H1 (cell line): Measurements from ENCODE around the gene MEIOB. TPM values are rescaled to one million over a fixed set of nuclear protein-coding genes. Genes with fewer than 3 reads are reported as not detected.

Experiments used
- CTCF ChIA-PET: fragments of 300-600 bp; sonication (Branson Sonifier 250); formaldehyde crosslinking; loops from one replicate; lab custom pipeline; 2021; ENCODE audit not compliant: partially characterized antibody; lab: Charles Lee
- POLR2A ChIA-PET: fragments of 300-600 bp; sonication (Branson Sonifier 250); formaldehyde crosslinking; loops from one replicate; lab custom pipeline; 2021; ENCODE audit warnings: inconsistent platforms; ENCODE audit not compliant: partially characterized antibody; lab: Charles Lee
- DNase-seq, 2 experiments: peaks; one replicate each; pipeline versions ENCODE4 v3.0.0 to v3.0.0-alpha.2; 2010 to 2022; ENCODE audit warnings: low spot score in 2 of 2, low read depth in 1 of 2, mixed read lengths in 1 of 2
- FAIRE-seq: peaks from 2 replicates; lab custom pipeline; 2011; peaks lifted over from hg19 to GRCh38; lab: Jason Lieb, UNC
- H2AFZ ChIP-seq: 2 replicates; pipeline ENCODE4 v1.8.1; 2012; ENCODE audit warnings: low read length, inconsistent platforms
- H2AK5ac ChIP-seq: 2 replicates; pipeline ENCODE4 v1.6.1; 2013; ENCODE audit warnings: low read depth, low read length
- H2BK120ac ChIP-seq: replicated peaks from 2 replicates; pipeline ENCODE3; 2013; ENCODE audit warnings: low read depth, low read length, inconsistent platforms
- H2BK12ac ChIP-seq: 2 replicates; pipeline ENCODE4 v1.6.1; 2013; ENCODE audit warnings: low read depth, low read length
- H2BK15ac ChIP-seq: 2 replicates; pipeline ENCODE4 v1.6.1; 2013; ENCODE audit warnings: low read length
- H2BK20ac ChIP-seq: 2 replicates; pipeline ENCODE4 v1.6.1; 2013; ENCODE audit warnings: low read length
- H2BK5ac ChIP-seq: 2 replicates; pipeline ENCODE4 v1.6.1; 2013; ENCODE audit warnings: low read depth, low read length
- H3K14ac ChIP-seq: 2 replicates; pipeline ENCODE4 v1.6.1; 2013; ENCODE audit warnings: inconsistent platforms; ENCODE audit not compliant: insufficient read length
- H3K18ac ChIP-seq: 2 replicates; pipeline ENCODE4 v1.6.1; 2013; ENCODE audit warnings: low read length; ENCODE audit errors: extremely low read depth
- H3K23ac ChIP-seq: 2 replicates; pipeline ENCODE4 v1.6.1; 2013; ENCODE audit warnings: inconsistent platforms; ENCODE audit not compliant: insufficient read length
- H3K23me2 ChIP-seq: 2 replicates; pipeline ENCODE4 v1.6.1; 2013; ENCODE audit warnings: low read depth, low read length
- H3K27ac ChIP-seq: 2 replicates; pipeline ENCODE4 v1.6.1; 2011; ENCODE audit warnings: low read depth, low read length, inconsistent platforms
- H3K27me3 ChIP-seq, 4 experiments: replicated peaks in 1 of 4; 1 replicate in 1 of 4; 2 replicates in 3 of 4; pipeline versions ENCODE4 v1.6.1 to v1.8.1; 2011 to 2013; ENCODE audit warnings: low read length in 3 of 4, mild to moderate bottlenecking in 3 of 4, inconsistent platforms in 2 of 4, mixed read lengths in 2 of 4, moderate library complexity in 1 of 4; ENCODE audit not compliant: control insufficient read depth in 3 of 4, insufficient read depth in 3 of 4; ENCODE audit errors: extremely low read depth in 1 of 4
- H3K36me3 ChIP-seq, 4 experiments: 2 replicates each; pipeline versions ENCODE4 v1.6.1 to v1.8.1; 2011 to 2013; ENCODE audit warnings: mild to moderate bottlenecking in 4 of 4, low read length in 3 of 4, moderate library complexity in 2 of 4, control low read depth in 1 of 4, inconsistent platforms in 1 of 4; ENCODE audit not compliant: insufficient read depth in 4 of 4, control insufficient read depth in 2 of 4
- H3K4ac ChIP-seq: replicated peaks from 2 replicates; pipeline ENCODE3; 2013; ENCODE audit warnings: low read length, low read depth, mixed read lengths, inconsistent platforms; ENCODE audit not compliant: insufficient read length
- H3K4me1 ChIP-seq, 4 experiments: replicated peaks in 1 of 4; 1 replicate in 1 of 4; 2 replicates in 3 of 4; pipeline versions ENCODE4 v1.6.1 to v1.8.1; 2011 to 2013; ENCODE audit warnings: low read length in 3 of 4, inconsistent platforms in 2 of 4, mixed read lengths in 1 of 4; ENCODE audit not compliant: insufficient read depth in 4 of 4, control insufficient read depth in 3 of 4
- H3K4me2 ChIP-seq, 2 experiments: 2 replicates each; pipeline versions ENCODE4 v1.6.1 to v1.8.1; 2011 to 2013; ENCODE audit warnings: low read depth in 2 of 2, low read length in 2 of 2, control low read depth in 1 of 2, inconsistent platforms in 1 of 2, mild to moderate bottlenecking in 1 of 2; ENCODE audit not compliant: insufficient read depth in 1 of 2
- H3K4me3 ChIP-seq, 4 experiments: fragments of 200-600, 300-600 bp in 1 of 4; sonication (generic), shearing (Covaris generic), sonication (Bioruptor Twin) in 1 of 4; 2 replicates each; pipeline versions ENCODE4 v1.5.1 to v1.8.1; 2011 to 2016; ENCODE audit warnings: low read length in 4 of 4, low read depth in 3 of 4, control low read depth in 2 of 4, inconsistent platforms in 2 of 4, mild to moderate bottlenecking in 2 of 4, mixed read lengths in 1 of 4, moderate library complexity in 1 of 4; ENCODE audit not compliant: insufficient read depth in 2 of 4; ENCODE audit errors: extremely low read depth in 1 of 4
- H3K56ac ChIP-seq: replicated peaks from 2 replicates; pipeline ENCODE3; 2013; ENCODE audit warnings: low read depth, mild to moderate bottlenecking, mixed read lengths, low read length, inconsistent platforms; ENCODE audit not compliant: insufficient read length
- H3K79me1 ChIP-seq: 2 replicates; pipeline ENCODE4 v1.6.1; 2013; ENCODE audit warnings: low read depth, low read length, control low read depth
- H3K79me2 ChIP-seq, 2 experiments: 2 replicates each; pipeline versions ENCODE4 v1.6.1 to v1.8.1; 2012 to 2013; ENCODE audit warnings: low read length in 2 of 2, mild to moderate bottlenecking in 2 of 2, inconsistent platforms in 1 of 2; ENCODE audit not compliant: insufficient read depth in 2 of 2, control insufficient read depth in 1 of 2
- H3K9ac ChIP-seq, 4 experiments: replicated peaks in 1 of 4; 1 replicate in 1 of 4; 2 replicates in 3 of 4; pipeline versions ENCODE4 v1.6.1 to v1.8.1; 2011 to 2013; ENCODE audit warnings: low read depth in 3 of 4, low read length in 3 of 4, control low read depth in 2 of 4, mild to moderate bottlenecking in 2 of 4, moderate library complexity in 2 of 4, inconsistent platforms in 1 of 4; ENCODE audit errors: extremely low read depth in 1 of 4
- H3K9me3 ChIP-seq, 2 experiments: 2 replicates each; pipeline versions ENCODE4 v1.6.1 to v1.8.1; 2012 to 2013; ENCODE audit warnings: mild to moderate bottlenecking in 2 of 2, moderate library complexity in 2 of 2, control low read depth in 1 of 2, inconsistent platforms in 1 of 2, low read depth in 1 of 2, low read length in 1 of 2, mixed read lengths in 1 of 2; ENCODE audit not compliant: insufficient read depth in 2 of 2
- H4K20me1 ChIP-seq, 2 experiments: replicated peaks in 1 of 2; 2 replicates each; pipeline versions ENCODE3 to v1.8.1; 2011 to 2013; ENCODE audit warnings: inconsistent platforms in 2 of 2, low read length in 2 of 2, mild to moderate bottlenecking in 1 of 2; ENCODE audit not compliant: insufficient read depth in 2 of 2, control insufficient read depth in 1 of 2
- H4K5ac ChIP-seq: 2 replicates; pipeline ENCODE4 v1.6.1; 2013; ENCODE audit warnings: low read length, low read depth, mixed read lengths, inconsistent platforms; ENCODE audit not compliant: insufficient read length
- H4K8ac ChIP-seq: 2 replicates; pipeline ENCODE4 v1.8.0; 2013; ENCODE audit warnings: mild to moderate bottlenecking, moderate library complexity, low read length, inconsistent platforms; ENCODE audit not compliant: insufficient read depth; ENCODE audit errors: extremely low read depth
- H4K91ac ChIP-seq: replicated peaks from 2 replicates; pipeline ENCODE3; 2013; ENCODE audit warnings: low read length, mixed read lengths, inconsistent platforms; ENCODE audit not compliant: insufficient read length
- E2F6 ChIP-seq: IDR thresholded peaks from 2 replicates; pipeline ENCODE4 v1.6.1; 2012; ENCODE audit warnings: inconsistent platforms
- HDAC2 ChIP-seq, 2 experiments: fragments of 300-600 bp in 1 of 2; sonication (generic) in 1 of 2; IDR thresholded peaks; 2 replicates each; pipeline ENCODE4 v1.6.1; 2011 to 2012; ENCODE audit warnings: low read depth in 2 of 2, low read length in 2 of 2, mild to moderate bottlenecking in 2 of 2, moderate library complexity in 2 of 2, borderline replicate concordance in 1 of 2, inconsistent platforms in 1 of 2
- TBP ChIP-seq: IDR thresholded peaks from 2 replicates; pipeline ENCODE4 v1.6.1; 2011; ENCODE audit warnings: low read depth, low read length, improper control_type of control experiment
- WGBS, 2 experiments: shearing (Covaris generic) in 1 of 2; methylation state at CpG; one replicate each; pipeline versions ENCODE4 v1.1.6 to v1.1.7; 2013 to 2015; ENCODE audit warnings: low lambda C conversion rate in 2 of 2, mixed read lengths in 2 of 2, inconsistent platforms in 1 of 2, low coverage in 1 of 2, missing lambda C conversion rate in 1 of 2; ENCODE audit not compliant: insufficient replicate concordance in 2 of 2, insufficient coverage in 1 of 2, insufficient read length in 1 of 2; ENCODE audit errors: extremely low coverage in 1 of 2, missing lambda C conversion rate in 1 of 2; 5-methylcytosine and 5-hydroxymethylcytosine counted together
- polyA plus RNA-seq, 7 experiments: library from polyadenylated mRNA; depleted of rRNA in 3 of 7; stranded (reverse) in 5 of 7; unstranded in 2 of 7; fragments of >200 nt in 5 of 7; fragments of 200-250 nt in 2 of 7; gene quantifications; 1 replicate in 5 of 7; 2 replicates in 1 of 7; 4 replicates in 1 of 7; pipeline versions ENCODE4 v1.2.1 to v1.2.3, GENCODE V29; 2011 to 2013; ENCODE audit warnings: missing spikeins in 2 of 7, mixed read lengths in 2 of 7
- total RNA-seq: library from RNA; stranded (reverse); fragmentation: NEBNext Ultra II Directional; extraction: Animal tissue kit (Norgen Biotek cat#: 25700); gene quantifications from 2 replicates; pipeline ENCODE4 v1.2.1, GENCODE V29; 2021

MEIOB gene
- total and polyA plus RNA-seq, 2 of the 8 experiments (the other 6 are each of a cell fraction or from before 2014, with no cell fraction given): 0.63 to 1.1 TPM

- H3K56ac ChIP-seq: no peak overlapping the region
- no peak overlapping the region for H3K18ac ChIP-seq
- H2BK5ac ChIP-seq: no peak overlapping the region
- H2BK120ac ChIP-seq: no peak overlapping the region
- no peak overlapping the region for H2AFZ ChIP-seq
- no peak overlapping the region for H4K8ac ChIP-seq
- H3K4me1 ChIP-seq: peaks cover 0 to 2% (median 0%) of the 10 kb centered on the region in 4 experiments; a peak in 1 of 7 replicates
- no peak overlapping the region for H3K4ac ChIP-seq
- H3K14ac ChIP-seq: no peak overlapping the region
- H3K27me3 ChIP-seq: peaks cover 0 to 9% (median under 1%) of the 10 kb centered on the region in 4 experiments; a peak in 5 of 7 replicates
- H2BK12ac ChIP-seq: no peak overlapping the region
- H3K79me1 ChIP-seq: no peaks in the 10 kb centered on the region
- H3K27ac ChIP-seq: no peak overlapping the region
- no peak overlapping the region for H4K91ac ChIP-seq
- CTCF ChIA-PET: interaction anchor here (0.9 to 3.6 kb wide), 5 partner anchors 15 to 428 kb away, joined by 3 to 13 read pairs (median 4); no protein-coding TSS in a partner anchor
- no peak overlapping the region for H2AK5ac ChIP-seq
- DNase-seq (no peak), FAIRE-seq (no peak)
- H2BK20ac ChIP-seq: no peak overlapping the region
- no peak overlapping the region for H3K9ac ChIP-seq
- no peak overlapping the region for H3K4me3 ChIP-seq
- no peak for TF ChIP-seq HDAC2 (IDR thresholded peaks at IDR 0.05; ENCODE audit: borderline replicate concordance in 1 of 2, low read depth in 2 of 2, low read length in 2 of 2)
- TF ChIP-seq TBP: no peak
- TF ChIP-seq E2F6: no peak
- POLR2A ChIA-PET: interaction anchor here (3.1 kb wide), 1 partner anchor 86 kb away, joined by 8 read pairs; the partner anchor contains the start of gene RPS2
- H3K23me2 ChIP-seq: no peaks in the 10 kb centered on the region
- H3K36me3 ChIP-seq: no peaks in the 10 kb centered on the region
- no peaks in the 10 kb centered on the region for H3K9me3 ChIP-seq
- no peaks in the 10 kb centered on the region for H3K79me2 ChIP-seq
- no peak overlapping the region for H2BK15ac ChIP-seq
- H4K20me1 ChIP-seq: no peaks in the 10 kb centered on the region
- WGBS, 2 experiments: 84% methylated on average over 11 of the region's 11 CpGs; no CpG with 5 or more reads in 1 of the 2 experiments
- H3K4me2 ChIP-seq: no peak overlapping the region
- H3K23ac ChIP-seq: no peak overlapping the region
- H4K5ac ChIP-seq: no peak overlapping the region
Observed at GRCh38 chr16:1877804-1878203, 5.8 kb upstream of the MEIOB start.
